Measurements from ENCODE around the gene NEURL1.

Gene NEURL1

GRCh38 chr10:103493362-103493915 is at the start of gene NEURL1:
Gene NEURL1 (plus strand): TSS chr10:103493705. CDS start chr10:103494388, 683 bp downstream.
- no peak for DNase-seq (ENCODE audit: low read depth in 3 of 3, low spot score in 1 of 3)

- no peak for DNase-seq (ENCODE audit: low read depth in 3 of 3, low spot score in 1 of 3)
Observed at GRCh38 chr10:103444478-103444877, 49.0 kb upstream of the NEURL1 start.

- no peak for DNase-seq (ENCODE audit: low read depth in 3 of 3, low spot score in 1 of 3)
Observed at GRCh38 chr10:103445366-103445765, 48.1 kb upstream of the NEURL1 start.

GRCh38 chr10:103445767-103446567 is 47.5 kb upstream of the NEURL1 start:
- DNase-seq (ENCODE audit: low read depth in 3 of 3, low spot score in 1 of 3) = no peak

- no peak for DNase-seq (ENCODE audit: low read depth in 3 of 3, low spot score in 1 of 3)
Observed at GRCh38 chr10:103447187-103447586, 46.3 kb upstream of the NEURL1 start.

- DNase-seq (ENCODE audit: low read depth in 3 of 3, low spot score in 1 of 3) = no peak
Observed at GRCh38 chr10:103448746-103449145, 44.8 kb upstream of the NEURL1 start.

GRCh38 chr10:103449208-103450144 is 44.0 kb upstream of the NEURL1 start:
- no peak for DNase-seq (ENCODE audit: low read depth in 3 of 3, low spot score in 1 of 3)

- no peak for DNase-seq (ENCODE audit: low read depth in 3 of 3, low spot score in 1 of 3)
Observed at GRCh38 chr10:103450201-103450695, 43.3 kb upstream of the NEURL1 start.

- peak; percentile 12 to 13 (median 13) for DNase-seq (ENCODE audit: low read depth in 3 of 3, low spot score in 1 of 3)
Observed at GRCh38 chr10:103451091-103451813, 42.3 kb upstream of the NEURL1 start.

- DNase-seq (ENCODE audit: low read depth in 3 of 3, low spot score in 1 of 3) = peak in 2 of 3 donors; percentile 29 to 34
Observed at GRCh38 chr10:103451831-103452505, 41.5 kb upstream of the NEURL1 start, which contains the start of gene CALHM2. Gene CALHM2 (minus strand): TSS chr10:103452370. CDS start chr10:103449941, 2,429 bp downstream.

GRCh38 chr10:103452506-103453230 is 40.8 kb upstream of the NEURL1 start:
- no peak for DNase-seq (ENCODE audit: low read depth in 3 of 3, low spot score in 1 of 3)

GRCh38 chr10:103454026-103454425 is 39.5 kb upstream of the NEURL1 start:
- no peak for DNase-seq (ENCODE audit: low read depth in 3 of 3, low spot score in 1 of 3)

- DNase-seq (ENCODE audit: low read depth in 3 of 3, low spot score in 1 of 3) = no peak
Observed at GRCh38 chr10:103455235-103455634, 38.3 kb upstream of the NEURL1 start.

GRCh38 chr10:103456074-103456660 is 37.3 kb upstream of the NEURL1 start:
- DNase-seq (ENCODE audit: low read depth in 3 of 3, low spot score in 1 of 3) = no peak

- no peak for DNase-seq (ENCODE audit: low read depth in 3 of 3, low spot score in 1 of 3)
Observed at GRCh38 chr10:103457176-103457712, 36.3 kb upstream of the NEURL1 start.

- no peak for DNase-seq (ENCODE audit: low read depth in 3 of 3, low spot score in 1 of 3)
Observed at GRCh38 chr10:103457896-103458583, 35.5 kb upstream of the NEURL1 start.

GRCh38 chr10:103458720-103459119 is 34.8 kb upstream of the NEURL1 start, which contains the start of gene CALHM1:
Gene CALHM1 (minus strand): TSS chr10:103458900. CDS start chr10:103458751, 149 bp downstream.
- no peak for DNase-seq (ENCODE audit: low read depth in 3 of 3, low spot score in 1 of 3)

GRCh38 chr10:103459615-103460014 is 33.9 kb upstream of the NEURL1 start:
- no peak for DNase-seq (ENCODE audit: low read depth in 3 of 3, low spot score in 1 of 3)

Data from stimulated activated CD4-positive, alpha-beta T cell treated with anti-CD3 and anti-CD28 coated beads, TNF-alpha, amount 100 ng/mL, for 1 hour (primary cell).